Measurements from ENCODE around the gene CNTNAP2. TPM values are rescaled to one million over a fixed set of nuclear protein-coding genes. Genes with fewer than 3 reads are reported as not detected.

The CNTNAP2 gene
- total and polyA plus RNA-seq, 2 donors from 2014 or later = 0.06 to 0.13 TPM

- H3K27ac ChIP-seq (ENCODE audit: low read depth in 2 of 2, low read length in 2 of 2) = no peak overlapping the region
- TF ChIP-seq CTCF (IDR thresholded peaks at IDR 0.05; ENCODE audit: borderline replicate concordance, extremely low read depth, insufficient read depth) = no peak
- no peak overlapping the region for H3K9ac ChIP-seq (ENCODE audit: low read length in 3 of 3)
- H3K36me3 ChIP-seq (ENCODE audit: control insufficient read depth in 2 of 3, insufficient read depth in 3 of 3, low read length in 3 of 3) = no peaks in the 10 kb centered on the region
- DNase-seq (no peak), FAIRE-seq (no peak)
- no peaks in the 10 kb centered on the region for H3K27me3 ChIP-seq (ENCODE audit: control insufficient read depth, insufficient read depth, low read length)
- H3K9me3 ChIP-seq (ENCODE audit: control insufficient read depth in 2 of 3, insufficient read depth in 1 of 3, low read length in 3 of 3) = no peaks in the 10 kb centered on the region
- intact Hi-C loops (cut with DNase I) = no loop called here
- H3K4me1 ChIP-seq (ENCODE audit: control insufficient read depth in 2 of 3, insufficient read depth in 2 of 3, low read depth in 1 of 3, low read length in 3 of 3) = no peaks in the 10 kb centered on the region
- H3K4me3 ChIP-seq (ENCODE audit: low read length in 3 of 3) = no peak overlapping the region
Measured at GRCh38 chr7:147990079-147990478, 1873.5 kb downstream of the CNTNAP2 start.

GRCh38 chr7:147990942-147991341 lies 1874.3 kb downstream of the CNTNAP2 start:
- no peak for FAIRE-seq
- intact Hi-C loops (cut with DNase I) = no loop called here

GRCh38 chr7:147992698-147993097 lies 1876.1 kb downstream of the CNTNAP2 start:
- H3K4me3 ChIP-seq (ENCODE audit: low read length in 3 of 3) = no peak overlapping the region
- H3K27ac ChIP-seq (ENCODE audit: low read depth in 2 of 2, low read length in 2 of 2) = no peak overlapping the region
- no peaks in the 10 kb centered on the region for H3K27me3 ChIP-seq (ENCODE audit: control insufficient read depth, insufficient read depth, low read length)
- no peaks in the 10 kb centered on the region for H3K36me3 ChIP-seq (ENCODE audit: control insufficient read depth in 2 of 3, insufficient read depth in 3 of 3, low read length in 3 of 3)
- H3K9ac ChIP-seq (ENCODE audit: low read length in 3 of 3) = no peak overlapping the region
- H3K4me1 ChIP-seq (ENCODE audit: control insufficient read depth in 2 of 3, insufficient read depth in 2 of 3, low read depth in 1 of 3, low read length in 3 of 3) = no peaks in the 10 kb centered on the region
- intact Hi-C loops (cut with DNase I) = no loop called here
- DNase-seq = no peak
- no peak for FAIRE-seq
- TF ChIP-seq CTCF (IDR thresholded peaks at IDR 0.05; ENCODE audit: borderline replicate concordance, extremely low read depth, insufficient read depth) = no peak
- H3K9me3 ChIP-seq (ENCODE audit: control insufficient read depth in 2 of 3, insufficient read depth in 1 of 3, low read length in 3 of 3) = no peaks in the 10 kb centered on the region

More at GRCh38 chr7:147990942-147991341, 1874.3 kb downstream of the CNTNAP2 start:
- no peaks in the 10 kb centered on the region for H3K36me3 ChIP-seq (ENCODE audit: control insufficient read depth in 2 of 3, insufficient read depth in 3 of 3, low read length in 3 of 3)
- H3K4me3 ChIP-seq (ENCODE audit: low read length in 3 of 3) = no peak overlapping the region
- no peaks in the 10 kb centered on the region for H3K27me3 ChIP-seq (ENCODE audit: control insufficient read depth, insufficient read depth, low read length)
- no peak for TF ChIP-seq CTCF (IDR thresholded peaks at IDR 0.05; ENCODE audit: borderline replicate concordance, extremely low read depth, insufficient read depth)
- no peaks in the 10 kb centered on the region for H3K4me1 ChIP-seq (ENCODE audit: control insufficient read depth in 2 of 3, insufficient read depth in 2 of 3, low read depth in 1 of 3, low read length in 3 of 3)
- no peak overlapping the region for H3K27ac ChIP-seq (ENCODE audit: low read depth in 2 of 2, low read length in 2 of 2)
- no peaks in the 10 kb centered on the region for H3K9me3 ChIP-seq (ENCODE audit: control insufficient read depth in 2 of 3, insufficient read depth in 1 of 3, low read length in 3 of 3)
- DNase-seq = no peak
- H3K9ac ChIP-seq (ENCODE audit: low read length in 3 of 3) = no peak overlapping the region

- Histone ChIP-seq H3K27me3 (ENCODE audit: control insufficient read depth, insufficient read depth, low read length) (no peaks in the 10 kb centered on the region), H3K36me3 (ENCODE audit: control insufficient read depth in 2 of 3, insufficient read depth in 3 of 3, low read length in 3 of 3) (no peaks in the 10 kb centered on the region), H3K9ac (ENCODE audit: low read length in 3 of 3) (no peak overlapping the region), H3K4me3 (ENCODE audit: low read length in 3 of 3) (no peak overlapping the region), H3K27ac (ENCODE audit: low read depth in 2 of 2, low read length in 2 of 2) (no peak overlapping the region), H3K4me1 (ENCODE audit: control insufficient read depth in 2 of 3, insufficient read depth in 2 of 3, low read depth in 1 of 3, low read length in 3 of 3) (no peaks in the 10 kb centered on the region), H3K9me3 (ENCODE audit: control insufficient read depth in 2 of 3, insufficient read depth in 1 of 3, low read length in 3 of 3) (no peaks in the 10 kb centered on the region)
- FAIRE-seq = no peak
- intact Hi-C loops (cut with DNase I) = no loop called here
- DNase-seq = no peak
- no peak for TF ChIP-seq CTCF (IDR thresholded peaks at IDR 0.05; ENCODE audit: borderline replicate concordance, extremely low read depth, insufficient read depth)
Measured at GRCh38 chr7:147997636-147998035, 1881.0 kb downstream of the CNTNAP2 start.
